Progenitor cell of endocrine pancreas (in vitro differentiated cells): ENCODE data around the gene CYP4F3. TPM values are rescaled to one million over a fixed set of nuclear protein-coding genes. Genes with fewer than 3 reads are reported as not detected.

Experiments
- DNase-seq: peaks from one replicate; pipeline ENCODE4 v3.0.0; 2021; ENCODE audit warnings: low spot score; ENCODE audit not compliant: unreplicated experiment
- H3K27ac Mint-ChIP-seq: 2 replicates; pipeline ENCODE4 v1.8.0; 2021; ENCODE audit warnings: mild to moderate bottlenecking, moderate library complexity, mixed read lengths
- H3K27me3 Mint-ChIP-seq: 2 replicates; pipeline ENCODE4 v1.8.0; 2021; ENCODE audit warnings: mixed read lengths
- H3K36me3 Mint-ChIP-seq: 2 replicates; pipeline ENCODE4 v1.8.0; 2022; ENCODE audit warnings: mixed read lengths; ENCODE audit not compliant: insufficient read depth
- H3K4me1 Mint-ChIP-seq: 2 replicates; pipeline ENCODE4 v1.8.0; 2021; ENCODE audit warnings: low read depth, mixed read lengths
- H3K4me3 Mint-ChIP-seq: 2 replicates; pipeline ENCODE4 v1.8.0; 2021; ENCODE audit warnings: low read depth, mild to moderate bottlenecking, moderate library complexity, mixed read lengths
- H3K9me3 Mint-ChIP-seq: 2 replicates; pipeline ENCODE4 v1.8.0; 2021; ENCODE audit warnings: low read depth, mixed read lengths
- total RNA-seq: library from RNA; stranded (reverse); gene quantifications from 2 replicates; pipeline ENCODE4 v1.2.1, GENCODE V29; 2021
- TF ChIP-seq, protein P1 (sequence below): fragments of 200-600 bp; sonication (generic); IDR thresholded peaks from one replicate; pipeline ENCODE4 v1.5.0; 2021; ENCODE audit warnings: antibody characterized with exemption, mild to moderate bottlenecking; ENCODE audit not compliant: unreplicated experiment

The CYP4F3 gene
- total RNA-seq, 1 donor from 2014 or later, result not detected

DNA sequence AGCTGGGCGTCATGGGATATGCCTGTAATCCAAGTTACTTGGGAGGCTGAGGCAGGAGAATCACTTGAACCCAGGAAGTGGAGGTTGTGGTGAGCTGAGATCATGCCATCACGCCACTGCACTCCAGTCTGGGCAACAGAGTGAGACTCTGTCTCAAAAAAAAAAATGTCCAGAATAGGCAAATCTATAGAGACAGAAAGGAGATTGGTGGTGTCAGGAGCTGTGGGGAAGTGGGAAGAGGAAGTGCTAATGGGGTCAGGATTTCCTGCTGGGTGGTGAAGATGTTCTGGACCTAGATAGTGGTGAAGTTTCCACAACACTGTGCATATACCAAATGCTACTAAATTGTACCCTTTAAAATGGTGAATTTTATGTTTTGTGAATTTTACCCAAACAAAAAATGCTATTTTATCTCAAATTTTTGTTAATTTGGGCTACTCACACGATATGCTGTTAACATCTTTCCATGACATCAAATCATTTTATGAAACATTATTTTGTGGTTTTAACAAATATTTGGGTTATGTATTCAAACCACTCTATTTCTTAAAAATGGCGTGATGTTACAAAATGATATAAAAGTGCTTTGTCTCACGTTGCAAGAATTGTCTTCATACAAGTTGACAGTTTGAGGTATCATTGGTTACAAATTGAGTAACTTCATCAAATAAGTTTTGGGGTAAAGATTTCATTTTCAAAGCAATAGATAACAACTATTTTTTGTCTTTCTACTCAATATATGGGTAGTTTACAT is 7.4 kb upstream of the CYP4F3 start:
- DNase-seq, result no peak
- Mint-ChIP-seq H3K36me3 (no peaks in the 10 kb centered on the region), H3K4me3 (no peak overlapping the region), H3K27me3 (no peaks in the 10 kb centered on the region), H3K4me1 (no peaks in the 10 kb centered on the region), H3K9me3 (peaks cover 49% of the 10 kb centered on the region), H3K27ac (no peak overlapping the region)
- TF ChIP-seq, protein P1, sequence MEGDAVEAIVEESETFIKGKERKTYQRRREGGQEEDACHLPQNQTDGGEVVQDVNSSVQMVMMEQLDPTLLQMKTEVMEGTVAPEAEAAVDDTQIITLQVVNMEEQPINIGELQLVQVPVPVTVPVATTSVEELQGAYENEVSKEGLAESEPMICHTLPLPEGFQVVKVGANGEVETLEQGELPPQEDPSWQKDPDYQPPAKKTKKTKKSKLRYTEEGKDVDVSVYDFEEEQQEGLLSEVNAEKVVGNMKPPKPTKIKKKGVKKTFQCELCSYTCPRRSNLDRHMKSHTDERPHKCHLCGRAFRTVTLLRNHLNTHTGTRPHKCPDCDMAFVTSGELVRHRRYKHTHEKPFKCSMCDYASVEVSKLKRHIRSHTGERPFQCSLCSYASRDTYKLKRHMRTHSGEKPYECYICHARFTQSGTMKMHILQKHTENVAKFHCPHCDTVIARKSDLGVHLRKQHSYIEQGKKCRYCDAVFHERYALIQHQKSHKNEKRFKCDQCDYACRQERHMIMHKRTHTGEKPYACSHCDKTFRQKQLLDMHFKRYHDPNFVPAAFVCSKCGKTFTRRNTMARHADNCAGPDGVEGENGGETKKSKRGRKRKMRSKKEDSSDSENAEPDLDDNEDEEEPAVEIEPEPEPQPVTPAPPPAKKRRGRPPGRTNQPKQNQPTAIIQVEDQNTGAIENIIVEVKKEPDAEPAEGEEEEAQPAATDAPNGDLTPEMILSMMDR, result no peak

GRCh38 chr19:15634105-15634504 is 6.6 kb upstream of the CYP4F3 start:
- no peaks in the 10 kb centered on the region for H3K4me1 Mint-ChIP-seq
- DNase-seq, result no peak
- TF ChIP-seq, protein P1, result no peak
- peaks cover 49% of the 10 kb centered on the region for H3K9me3 Mint-ChIP-seq
- no peaks in the 10 kb centered on the region for H3K36me3 Mint-ChIP-seq
- no peak overlapping the region for H3K4me3 Mint-ChIP-seq
- H3K27me3 Mint-ChIP-seq, result no peaks in the 10 kb centered on the region
- H3K27ac Mint-ChIP-seq, result no peak overlapping the region

GRCh38 chr19:15635016-15635805 is 5.5 kb upstream of the CYP4F3 start:
- TF ChIP-seq, protein P1, result no peak
- Mint-ChIP-seq H3K36me3 (no peaks in the 10 kb centered on the region), H3K4me1 (no peaks in the 10 kb centered on the region), H3K4me3 (no peak overlapping the region), H3K27ac (no peak overlapping the region), H3K9me3 (peaks cover 55% of the 10 kb centered on the region), H3K27me3 (no peaks in the 10 kb centered on the region)
- DNase-seq, result no peak

- Mint-ChIP-seq H3K9me3 (peaks cover 50% of the 10 kb centered on the region), H3K27ac (no peak overlapping the region), H3K36me3 (no peaks in the 10 kb centered on the region), H3K4me3 (no peak overlapping the region), H3K4me1 (no peaks in the 10 kb centered on the region), H3K27me3 (no peaks in the 10 kb centered on the region)
- no peak for DNase-seq
- TF ChIP-seq, protein P1, result no peak
Observed at GRCh38 chr19:15636026-15636425, 4.7 kb upstream of the CYP4F3 start.

GRCh38 chr19:15639596-15639995 is 1.1 kb upstream of the CYP4F3 start:
- TF ChIP-seq, protein P1, result no peak
- Mint-ChIP-seq H3K27ac (no peak overlapping the region), H3K4me1 (no peaks in the 10 kb centered on the region), H3K36me3 (peaks cover 6% of the 10 kb centered on the region), H3K4me3 (no peak overlapping the region), H3K9me3 (peaks cover 54% of the 10 kb centered on the region), H3K27me3 (no peaks in the 10 kb centered on the region)
- DNase-seq, result no peak
